GM19023 (cell line): ENCODE results near the gene ADAM19.

Experiments used
- ATAC-seq: cut with Tn5 transposase; IDR thresholded peaks from one replicate; pipeline ENCODE4 v1.9.1; 2021; ENCODE audit warnings: mild to moderate bottlenecking, moderate library complexity; ENCODE audit not compliant: unreplicated experiment

ADAM19 gene

DNA sequence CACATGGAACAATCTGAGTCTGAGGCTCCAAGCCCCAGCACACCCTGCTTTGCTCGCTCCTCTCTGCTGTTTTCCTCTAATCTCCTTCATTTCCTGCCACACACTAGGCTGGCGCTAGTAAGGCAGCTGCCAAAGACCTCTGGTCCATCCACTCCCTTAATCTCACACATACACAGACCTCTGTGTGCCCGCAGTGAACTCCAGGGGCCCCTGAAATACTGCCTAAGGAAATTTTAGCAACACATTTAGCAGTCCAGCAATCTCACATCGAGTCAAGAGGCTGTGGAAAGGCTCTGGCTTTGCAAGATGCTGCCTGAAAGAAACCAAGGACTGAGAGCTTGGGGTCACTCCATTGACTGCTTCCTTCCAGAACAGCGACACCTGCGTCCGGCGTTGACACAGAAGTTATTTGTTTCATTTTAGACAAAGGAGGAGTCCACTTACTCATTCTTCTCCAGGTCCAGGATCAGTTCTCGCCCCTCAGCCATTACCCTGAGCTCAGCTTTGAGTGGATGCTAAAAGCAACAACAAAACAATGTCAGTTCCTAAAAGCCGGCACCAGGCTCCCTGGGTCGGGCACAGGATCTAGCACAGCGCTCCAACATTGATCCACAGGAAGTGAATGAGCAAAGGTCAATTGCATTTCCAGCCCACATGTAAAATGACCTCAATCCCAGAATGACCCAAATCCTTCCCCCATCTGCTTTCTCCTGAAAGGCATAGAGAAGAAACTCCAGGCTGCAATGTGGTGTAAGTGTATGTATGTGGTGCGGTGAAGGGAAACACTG, 11.5 kb downstream of the ADAM19 start:
- ATAC-seq, result no peak

DNA sequence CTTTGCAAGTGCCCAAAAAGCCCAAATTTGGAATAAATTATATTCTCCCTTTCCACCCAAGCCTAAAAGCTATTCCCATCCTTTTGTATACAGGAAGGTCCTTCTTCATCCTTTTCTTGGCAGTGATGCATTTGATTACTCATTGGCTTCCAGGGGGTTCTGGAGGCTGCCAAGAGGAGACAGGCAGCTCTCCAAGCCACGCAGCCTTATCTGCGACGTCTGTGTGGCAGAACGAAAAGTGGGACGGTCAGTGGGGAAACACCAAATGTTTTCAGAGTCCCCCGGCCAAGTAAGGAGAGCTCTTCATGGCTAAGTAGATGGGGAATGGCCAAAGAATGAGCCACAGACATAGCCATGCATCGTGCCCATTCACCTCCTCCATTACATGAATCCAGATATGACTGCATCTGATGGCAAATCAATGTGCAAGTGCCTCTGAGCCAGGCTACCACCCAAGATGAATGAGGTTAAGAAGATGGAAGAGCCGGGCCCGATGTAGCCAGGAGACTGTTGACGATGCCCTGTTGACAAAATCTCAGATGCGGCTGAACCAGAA, 12.1 kb downstream of the ADAM19 start:
- ATAC-seq, result no peak

DNA sequence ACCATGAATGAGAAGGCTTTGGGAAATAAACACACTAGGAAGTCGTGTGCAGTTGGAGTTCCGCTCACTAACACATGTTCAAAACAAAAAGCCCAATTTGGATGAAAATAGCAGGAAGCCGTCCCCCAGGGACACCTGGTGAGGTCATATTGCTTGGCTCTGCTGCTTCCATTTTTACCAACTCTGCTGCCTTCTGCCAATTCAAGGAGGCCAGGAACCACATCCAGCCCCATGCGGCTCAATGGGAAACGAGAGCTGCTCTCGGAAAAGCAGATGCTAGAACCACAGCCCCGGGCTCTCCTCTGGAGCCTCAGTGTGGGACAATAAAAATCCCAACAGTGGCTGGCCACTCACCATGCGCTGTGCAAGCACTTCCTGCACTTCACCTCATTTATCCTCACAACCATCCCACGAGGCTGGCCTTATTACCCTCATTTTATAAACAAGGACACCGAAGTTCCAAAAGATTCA, 13.4 kb downstream of the ADAM19 start:
- no peak for ATAC-seq

DNA sequence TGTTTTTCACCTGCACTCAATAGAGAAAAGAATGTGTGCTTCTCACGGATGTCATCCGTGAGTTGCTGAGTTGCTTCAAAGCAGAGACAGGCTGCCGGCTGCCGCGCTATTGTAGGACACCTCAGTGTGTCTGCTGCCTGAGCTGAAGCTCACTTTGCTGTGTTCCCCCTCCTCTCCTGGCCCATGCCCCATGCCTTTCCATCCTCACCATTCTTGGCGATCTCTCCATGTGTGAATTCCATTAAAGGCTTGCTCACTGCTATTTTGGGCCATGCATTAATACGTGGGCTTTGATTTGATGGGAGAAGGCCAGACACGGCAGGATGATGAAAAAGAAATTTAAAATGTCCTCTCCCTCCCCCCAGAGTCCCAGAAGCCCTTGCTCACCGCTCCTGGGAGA, 14.5 kb downstream of the ADAM19 start:
- no peak for ATAC-seq

DNA sequence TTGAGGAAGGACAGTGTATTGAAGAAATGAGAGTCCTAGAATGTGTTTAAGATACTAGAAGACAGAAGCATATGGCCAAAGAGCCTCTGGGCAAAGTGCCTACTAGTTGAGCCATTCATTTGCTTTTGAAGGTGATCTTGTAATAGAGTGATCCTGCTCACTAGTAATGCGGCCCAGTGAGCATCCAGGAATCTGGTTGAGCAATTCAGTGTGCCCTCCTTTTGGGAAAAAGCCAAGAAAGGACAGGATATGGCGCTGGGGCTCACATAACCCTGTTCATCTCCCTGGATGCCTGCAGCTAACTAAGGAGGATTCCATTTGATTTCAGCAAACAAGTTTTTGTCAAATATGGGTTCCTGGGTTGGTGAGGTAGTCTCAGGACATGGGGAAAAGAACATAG, 16.3 kb downstream of the ADAM19 start:
- ATAC-seq, result no peak

DNA sequence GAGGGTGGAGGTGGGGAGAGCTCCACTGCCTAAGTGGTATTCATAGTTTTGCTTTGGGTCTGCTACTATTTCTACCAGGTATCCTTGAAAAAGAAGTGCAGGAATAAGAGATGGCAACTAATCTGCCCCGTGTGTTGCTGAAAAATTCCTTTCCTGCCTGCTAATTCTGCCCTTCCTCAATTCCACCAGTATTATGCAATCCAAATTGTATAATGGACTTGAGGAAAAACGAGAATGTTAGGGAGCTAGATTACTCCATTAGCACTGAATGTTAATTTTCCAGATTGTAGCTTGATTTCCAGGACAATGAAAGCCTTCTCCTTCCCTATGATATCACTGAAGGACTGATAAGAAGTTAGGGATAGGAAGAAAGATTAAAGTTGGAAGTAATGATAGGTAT, 16.9 kb downstream of the ADAM19 start:
- ATAC-seq, result no peak

DNA sequence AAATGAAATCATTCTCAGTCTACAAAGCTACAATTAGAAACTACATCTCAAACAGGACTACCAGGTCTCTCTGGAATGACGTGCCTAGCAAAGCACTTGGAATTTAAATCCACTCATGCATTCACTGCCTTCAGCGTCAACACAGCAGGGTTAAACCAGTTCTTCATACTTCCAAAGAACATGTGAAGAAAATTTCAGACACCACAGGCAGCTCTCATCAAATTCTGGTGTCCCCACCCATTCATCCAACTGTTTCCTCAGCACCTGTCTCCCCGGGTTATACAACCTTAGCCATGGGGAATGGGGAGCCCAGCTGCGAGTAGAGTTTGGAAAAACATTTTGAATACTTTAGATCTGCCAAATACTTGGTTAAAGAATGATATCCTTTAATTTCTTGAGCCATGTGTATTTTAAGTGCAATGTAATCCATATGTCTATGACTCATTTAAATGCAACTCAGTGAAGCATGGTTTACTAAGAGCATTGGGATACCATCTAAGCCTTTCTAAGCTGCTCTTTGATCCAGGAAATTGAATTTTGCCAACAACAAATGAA, 17.5 kb downstream of the ADAM19 start:
- ATAC-seq, result no peak

DNA sequence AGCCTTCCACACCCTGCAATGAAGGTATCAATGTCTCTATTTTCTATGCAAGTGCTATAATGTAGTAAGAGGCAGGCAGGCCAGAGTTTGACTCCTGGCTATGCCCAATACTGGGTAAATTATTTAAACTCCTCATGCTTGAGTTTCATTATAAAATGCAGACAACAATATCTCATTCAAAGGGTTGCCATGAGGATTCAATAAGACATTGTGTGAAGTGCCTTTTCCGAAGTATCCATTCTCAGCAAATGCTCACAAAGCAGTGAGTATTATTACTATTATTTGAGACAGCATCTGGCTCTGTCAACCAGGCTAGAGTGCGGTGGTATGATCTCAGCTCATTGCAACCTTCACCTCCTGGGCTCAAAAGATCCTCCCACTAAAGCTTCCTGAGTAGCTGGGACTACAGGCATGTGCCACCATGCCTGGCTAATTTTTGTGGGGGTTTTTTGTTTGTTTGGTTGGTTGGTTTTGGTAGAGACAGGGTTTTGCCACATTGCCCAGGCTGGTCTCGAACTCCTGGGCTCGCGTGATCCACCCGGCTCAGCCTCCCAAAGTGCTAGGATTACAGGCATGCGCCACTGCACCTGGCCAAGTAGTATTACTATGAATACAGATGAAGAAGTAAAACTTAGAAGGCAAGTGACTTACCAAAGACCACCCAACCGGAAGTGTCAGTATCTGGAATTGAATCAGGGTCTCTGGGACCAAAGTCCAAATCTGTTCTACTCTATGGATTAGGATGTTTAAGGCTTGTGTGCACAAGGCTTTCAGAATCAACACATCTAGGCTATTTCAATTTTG, 18.8 kb downstream of the ADAM19 start:
- ATAC-seq, result no peak

DNA sequence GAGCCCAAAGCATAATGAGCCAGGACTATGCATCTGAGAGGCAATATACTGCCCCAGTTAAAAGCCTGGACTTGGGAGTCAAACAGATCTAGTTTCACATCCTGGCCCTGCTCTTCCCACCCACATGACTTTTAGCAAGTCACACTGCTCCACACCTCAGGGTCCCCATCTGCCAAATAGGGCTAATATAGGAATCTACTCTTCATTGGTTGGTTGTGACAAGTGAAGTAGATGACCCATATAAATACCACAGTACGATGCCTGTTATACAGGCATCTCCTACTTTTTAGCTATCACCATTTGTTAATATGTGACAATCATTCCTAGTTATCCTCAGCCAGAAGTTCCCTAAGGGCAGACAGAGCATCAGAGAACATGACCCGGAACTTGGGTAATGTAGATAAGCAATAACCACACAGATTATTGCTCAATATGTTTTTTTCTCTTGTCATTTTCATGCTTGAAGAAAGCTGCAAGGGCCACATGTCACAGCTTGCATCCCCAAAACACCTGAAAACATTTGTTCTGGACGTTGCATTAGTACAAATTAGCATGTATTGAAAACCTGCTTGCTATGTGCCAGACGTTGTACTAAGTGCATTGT, 20.4 kb downstream of the ADAM19 start:
- no peak for ATAC-seq

DNA sequence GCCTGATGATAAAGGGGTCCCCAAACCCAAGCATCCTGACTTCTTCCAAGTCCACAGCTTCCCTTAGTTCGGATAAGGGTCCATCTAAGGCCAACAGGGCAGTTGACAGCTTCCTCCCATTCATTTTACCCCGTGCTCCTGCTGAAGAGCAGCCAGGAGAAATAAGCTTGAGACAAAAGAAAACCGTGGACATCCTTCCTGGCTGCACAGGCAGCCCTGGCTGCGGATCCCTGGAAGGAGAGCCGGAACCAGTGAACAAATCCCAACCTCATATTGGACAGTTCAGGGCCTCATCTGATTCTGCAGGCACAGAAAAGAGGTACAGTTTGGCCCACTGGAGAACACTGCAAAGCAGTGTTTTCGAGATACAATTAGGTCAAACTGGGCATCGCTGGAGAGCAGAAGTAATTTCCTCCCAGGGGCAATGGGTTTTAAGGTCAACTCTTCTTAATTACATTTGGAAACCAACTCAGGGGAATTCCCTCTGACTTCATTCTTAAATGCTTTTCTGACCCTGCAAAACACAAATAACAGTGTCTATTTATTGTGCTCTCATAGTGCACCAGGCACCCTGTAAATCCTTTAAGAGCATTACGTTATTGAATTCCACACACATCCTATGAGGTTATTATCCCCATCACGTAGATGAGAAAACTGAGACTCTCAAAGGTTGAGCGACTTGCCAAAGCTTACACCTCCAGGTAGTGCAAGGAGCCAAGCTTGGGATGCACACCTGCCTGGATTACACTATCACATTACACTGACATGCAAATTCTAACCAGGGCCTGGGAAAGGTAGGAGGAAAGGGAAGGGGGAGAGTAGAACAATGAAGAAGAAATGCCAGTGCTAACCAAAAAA, 21.2 kb downstream of the ADAM19 start:
- no peak for ATAC-seq

DNA sequence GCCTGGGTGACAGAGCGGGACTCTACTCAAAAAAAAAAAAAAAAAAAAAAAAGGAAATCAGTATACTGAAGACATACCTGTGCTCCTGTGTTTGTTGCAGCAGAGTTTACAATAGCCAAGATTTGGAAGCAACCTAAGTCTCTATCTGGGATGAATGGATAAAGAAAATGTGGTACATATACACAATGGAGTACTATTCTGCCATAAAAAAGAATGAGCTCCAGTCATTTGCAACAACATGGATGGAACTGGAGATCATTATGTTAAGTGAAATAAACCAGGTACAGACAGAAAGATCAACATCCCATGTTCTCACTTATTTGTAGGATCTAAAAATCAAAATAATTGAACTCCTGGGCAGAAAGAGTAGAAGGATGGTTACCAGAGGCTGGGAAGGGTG, 22.9 kb downstream of the ADAM19 start:
- ATAC-seq, result no peak

DNA sequence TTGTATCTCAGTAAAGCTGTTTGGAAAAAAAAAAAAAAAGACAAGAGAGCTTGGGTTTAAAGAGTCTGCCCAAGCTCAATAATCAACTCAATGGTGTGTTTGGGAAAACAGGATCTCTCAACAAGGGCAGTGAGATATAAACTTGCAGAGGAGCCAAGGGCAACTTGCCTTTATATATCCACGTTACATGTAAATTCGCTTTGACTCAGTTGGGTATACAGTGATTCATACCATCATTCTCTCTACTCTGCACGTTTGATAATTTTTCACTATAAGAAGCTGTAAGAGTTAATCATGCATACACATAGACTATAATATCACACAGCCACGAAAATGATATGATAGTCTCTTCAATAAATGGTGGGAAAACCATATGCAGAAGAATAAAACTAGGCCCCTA, 24.9 kb downstream of the ADAM19 start:
- no peak for ATAC-seq

DNA sequence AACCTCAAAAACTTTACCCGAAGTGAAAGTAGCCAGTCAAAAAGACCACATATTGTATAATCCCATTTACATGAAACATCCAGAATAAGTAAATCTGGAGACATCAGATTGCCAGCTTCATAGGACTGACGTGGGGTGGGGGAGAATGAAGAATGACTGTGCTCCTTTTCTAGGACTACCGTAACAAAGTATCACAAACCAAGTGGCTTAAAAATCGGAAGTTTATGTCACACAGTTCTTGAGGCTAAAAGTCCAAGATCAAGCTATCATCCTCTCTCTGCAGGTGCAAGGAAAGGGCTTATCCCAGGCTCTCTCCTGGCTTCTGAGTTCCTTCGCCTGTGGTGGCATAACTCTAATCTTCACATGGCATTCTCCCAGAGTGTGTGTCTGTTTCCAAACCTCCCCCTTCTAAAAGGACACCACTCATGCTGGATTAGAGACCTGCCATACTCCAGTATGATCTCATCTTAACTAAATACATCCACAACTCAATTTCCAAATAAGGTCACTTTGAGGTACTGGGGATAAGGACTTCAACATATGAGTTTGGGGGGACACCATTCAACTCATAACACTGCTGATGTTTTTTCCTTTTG, 25.5 kb downstream of the ADAM19 start:
- ATAC-seq, result no peak

DNA sequence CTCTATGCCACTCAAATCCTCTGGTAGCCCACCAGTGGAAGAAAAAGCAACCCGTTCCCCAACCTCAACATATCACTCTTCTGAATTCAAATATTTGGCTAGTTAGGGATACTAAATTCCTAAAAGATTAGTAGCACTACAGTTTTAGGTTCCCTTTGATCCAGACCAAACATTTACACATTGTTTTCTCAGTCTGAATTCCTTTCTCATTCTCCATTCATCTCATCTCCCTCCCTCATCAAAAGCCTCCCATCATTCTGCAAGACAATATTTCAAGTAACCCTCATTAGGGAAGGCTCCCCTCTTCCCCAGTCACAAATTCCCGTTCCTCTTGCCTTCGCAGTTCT, 26.3 kb downstream of the ADAM19 start:
- no peak for ATAC-seq

DNA sequence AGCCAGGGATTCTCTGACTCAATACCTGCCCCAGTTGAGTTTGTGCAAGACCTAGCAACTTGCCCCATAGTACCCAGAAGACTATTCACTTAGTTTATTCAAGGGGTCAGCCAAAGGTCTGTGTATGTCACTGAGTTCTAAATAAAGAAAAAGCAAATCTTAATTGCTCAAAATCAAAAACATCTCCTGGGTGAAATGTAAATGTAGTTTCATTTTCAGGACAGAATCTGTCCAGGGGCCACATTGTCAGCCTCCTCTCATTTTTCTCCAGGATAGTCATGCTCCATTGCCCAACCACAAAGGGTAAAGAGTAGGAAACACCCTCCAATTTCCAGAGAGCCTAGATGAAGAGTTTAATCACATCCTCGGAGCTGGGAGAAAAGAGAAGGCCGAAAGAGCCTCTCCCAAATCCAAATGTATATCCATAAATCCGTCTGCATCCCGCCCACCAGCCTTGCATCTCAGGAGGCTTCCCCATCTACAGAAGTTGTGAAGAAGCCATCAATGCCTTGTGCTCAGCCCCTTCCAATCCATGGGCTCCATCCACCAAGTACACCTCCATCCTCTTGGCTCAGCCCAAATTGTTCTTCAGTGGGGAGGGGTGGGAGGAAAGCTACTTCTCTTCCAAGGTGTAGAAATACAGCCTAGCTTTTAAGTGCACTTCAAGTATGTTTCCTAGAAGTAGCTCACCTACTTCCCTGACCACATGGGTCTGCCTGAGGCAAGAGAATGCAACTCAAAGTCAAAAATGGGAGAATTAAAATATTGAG, 26.9 kb downstream of the ADAM19 start:
- no peak for ATAC-seq

DNA sequence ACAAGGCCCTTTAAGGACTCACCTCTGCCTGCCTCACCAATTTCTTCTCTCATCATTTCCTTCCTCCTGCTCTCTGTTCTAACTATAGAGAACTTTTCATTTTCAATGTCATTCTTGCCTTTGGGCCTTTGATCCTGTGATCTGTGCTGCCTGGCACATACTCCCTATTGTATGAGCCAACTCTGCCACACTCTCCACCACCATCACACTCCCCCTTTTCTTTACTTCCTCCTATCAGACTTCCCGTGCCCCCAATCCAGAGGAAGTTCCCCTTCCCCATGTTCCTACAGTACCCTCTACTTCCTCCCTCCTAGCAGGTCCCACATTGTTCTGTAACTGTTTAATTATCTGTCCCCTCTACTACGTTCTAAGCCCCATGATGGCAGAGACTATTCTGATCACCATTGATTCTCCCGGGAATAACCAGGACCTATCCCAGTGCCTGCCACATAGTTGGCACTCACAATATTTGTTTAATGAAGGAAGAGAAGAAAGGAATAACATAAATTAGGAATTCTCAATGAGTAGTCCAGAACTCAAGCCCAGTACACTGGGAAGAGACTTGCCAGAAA, 27.5 kb downstream of the ADAM19 start:
- ATAC-seq, result no peak

DNA sequence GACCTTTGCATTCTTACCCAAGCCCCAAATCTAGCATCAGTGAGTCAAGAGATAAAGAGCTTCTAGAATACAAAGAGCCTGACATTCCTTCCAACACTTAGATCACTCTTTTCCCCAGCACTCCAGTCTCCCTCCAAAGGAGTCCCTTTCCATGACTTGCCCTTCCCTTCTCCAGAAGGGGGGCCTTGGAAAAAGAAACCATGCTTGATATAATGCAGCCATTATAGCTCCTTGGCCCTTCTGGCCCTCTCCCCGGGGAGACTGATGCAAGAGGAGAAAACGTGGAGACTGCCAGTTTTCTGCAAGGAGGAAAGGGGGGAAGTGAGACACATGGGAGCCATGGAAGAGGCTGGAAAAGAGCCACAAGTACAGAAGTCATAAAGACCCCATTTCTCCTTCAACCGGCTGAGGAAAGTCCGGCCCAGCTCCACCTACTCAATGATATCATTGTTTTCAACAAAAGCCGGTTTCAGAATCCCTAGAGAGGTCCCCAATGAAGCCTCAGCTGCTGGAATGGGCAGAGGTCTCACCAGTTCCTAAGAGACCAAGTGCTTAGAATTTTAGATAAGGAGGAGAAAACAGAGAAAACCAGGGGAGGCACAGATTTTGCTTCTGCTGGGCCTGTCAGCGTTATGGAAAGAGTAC, 29.0 kb downstream of the ADAM19 start:
- ATAC-seq, result no peak

DNA sequence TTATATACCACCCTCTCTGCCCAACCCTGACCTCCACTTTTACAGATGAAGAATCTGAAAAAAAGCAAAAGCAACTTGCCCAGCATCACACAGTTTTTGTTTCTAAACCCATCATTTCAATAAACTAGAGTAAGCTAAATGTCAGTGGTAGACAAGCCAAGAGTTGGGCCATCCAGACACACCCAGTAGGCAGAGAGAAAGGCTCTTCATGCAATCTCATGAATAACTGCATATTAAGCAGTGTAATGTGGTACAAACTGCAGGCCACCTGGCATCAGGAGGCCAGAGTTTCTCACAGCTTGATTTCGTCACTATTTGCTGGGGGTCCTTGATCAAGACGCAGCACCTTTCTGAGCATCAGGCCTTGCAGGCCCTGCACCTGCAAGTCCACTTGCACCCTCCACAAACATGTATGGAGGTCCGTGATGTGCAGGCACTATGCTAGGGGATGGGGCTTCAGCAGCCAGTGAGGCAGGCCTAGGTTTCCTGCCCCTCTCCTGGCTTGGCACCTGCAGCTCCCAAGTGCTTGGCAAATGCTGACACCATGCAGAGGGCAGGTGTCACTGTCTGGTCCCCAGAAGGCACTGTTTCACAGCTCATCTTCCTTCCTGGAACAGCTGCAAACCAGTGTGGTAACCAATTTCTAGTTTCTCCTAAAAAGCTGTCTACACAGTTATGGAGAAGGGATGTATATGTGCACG, 29.8 kb downstream of the ADAM19 start:
- no peak for ATAC-seq
